Stimulated activated CD4-positive, alpha-beta T cell treated with anti-CD3 and anti-CD28 coated beads, Interleukin-1b, Interleukin-23, amount 100 ng/mL, for 4 hours (primary cell): ENCODE data around the gene SMYD3.

Experiments
- DNase-seq, 2 donors: peaks; one replicate each; pipeline ENCODE4 v3.0.0-alpha.2; 2020; ENCODE audit warnings: low read depth in 2 of 2

Gene SMYD3

DNA sequence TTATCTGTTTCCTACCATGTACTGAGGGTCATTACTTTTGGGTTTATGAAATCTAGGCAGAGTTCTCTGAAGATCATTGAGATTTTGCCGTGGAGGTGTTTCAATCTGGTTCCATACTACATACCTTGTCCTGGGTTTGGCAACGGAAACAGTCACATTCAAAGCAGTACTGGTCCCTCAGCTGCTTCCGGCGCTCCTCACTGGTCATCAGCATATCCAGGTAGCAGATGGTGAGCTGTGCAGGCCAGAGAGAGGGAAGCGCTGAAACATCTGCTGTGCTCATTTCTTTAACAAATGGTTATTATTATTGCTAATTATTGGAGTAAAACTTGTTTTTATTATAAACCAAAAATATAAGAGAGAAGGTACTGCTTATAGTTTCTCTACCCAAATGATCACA lies 591.7 kb downstream of the SMYD3 start:
- no peak for DNase-seq

- DNase-seq, result no peak
Observed at GRCh38 chr1:245908543-245908942, 598.5 kb downstream of the SMYD3 start.

GRCh38 chr1:245906207-245906606 lies 600.9 kb downstream of the SMYD3 start:
- DNase-seq, result no peak

DNA sequence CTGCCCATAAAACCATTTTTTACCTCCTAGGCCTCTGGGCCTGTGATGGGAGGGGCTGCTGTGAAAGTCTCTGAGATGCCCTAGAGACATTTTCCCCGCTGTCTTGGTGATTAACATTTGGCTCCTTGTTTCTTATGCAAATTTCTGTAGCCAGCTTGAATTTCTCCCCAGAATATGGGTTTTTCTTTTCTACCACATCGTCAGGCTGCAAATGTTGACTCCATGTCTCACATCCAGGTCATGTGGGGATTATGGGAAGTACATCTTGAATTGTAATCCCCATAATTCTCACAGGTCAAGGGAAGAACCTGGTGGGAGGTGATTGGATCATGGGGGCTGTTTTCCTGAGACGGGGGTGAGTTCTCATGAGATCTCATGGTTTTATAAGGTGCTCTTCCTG lies 603.2 kb downstream of the SMYD3 start:
- DNase-seq, result no peak

DNA sequence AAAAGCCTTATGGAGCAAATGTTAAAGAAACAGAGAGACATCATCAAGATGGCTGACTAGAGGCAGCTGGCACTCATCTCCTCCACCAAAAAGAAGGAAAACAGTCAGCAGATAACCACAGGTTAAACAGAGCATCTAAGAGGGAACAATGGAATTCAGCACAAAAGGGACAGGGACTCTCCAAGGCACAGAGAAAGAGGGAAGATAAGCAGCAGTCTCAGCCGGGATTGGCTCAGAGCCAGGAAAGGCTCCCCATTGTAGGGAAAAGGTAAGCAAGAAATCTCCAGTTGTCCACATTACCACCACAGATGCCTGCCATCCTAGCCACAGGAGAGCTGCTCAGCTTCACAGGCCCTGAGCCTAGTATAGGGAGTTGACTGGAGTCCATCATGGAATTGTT lies 605.5 kb downstream of the SMYD3 start:
- no peak for DNase-seq

DNA sequence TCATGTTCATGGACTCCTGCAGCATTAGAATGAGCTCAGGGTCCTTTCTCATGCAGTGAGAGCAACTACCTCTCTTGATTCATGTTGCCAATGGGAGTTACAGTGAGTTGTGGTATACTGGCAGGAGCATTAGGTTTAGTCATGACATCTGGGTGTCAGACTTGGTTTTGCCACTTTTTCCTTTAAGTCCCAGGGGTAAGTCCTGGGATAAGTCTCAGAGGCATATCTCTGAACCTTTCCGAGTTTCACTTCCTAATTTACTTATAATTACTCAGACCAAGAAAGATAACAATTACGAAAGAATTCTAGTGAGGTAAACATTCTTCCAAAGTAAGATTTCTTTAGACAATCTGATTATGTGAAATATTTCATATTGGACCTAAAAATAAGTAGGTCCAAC lies 606.0 kb downstream of the SMYD3 start:
- no peak for DNase-seq

DNA sequence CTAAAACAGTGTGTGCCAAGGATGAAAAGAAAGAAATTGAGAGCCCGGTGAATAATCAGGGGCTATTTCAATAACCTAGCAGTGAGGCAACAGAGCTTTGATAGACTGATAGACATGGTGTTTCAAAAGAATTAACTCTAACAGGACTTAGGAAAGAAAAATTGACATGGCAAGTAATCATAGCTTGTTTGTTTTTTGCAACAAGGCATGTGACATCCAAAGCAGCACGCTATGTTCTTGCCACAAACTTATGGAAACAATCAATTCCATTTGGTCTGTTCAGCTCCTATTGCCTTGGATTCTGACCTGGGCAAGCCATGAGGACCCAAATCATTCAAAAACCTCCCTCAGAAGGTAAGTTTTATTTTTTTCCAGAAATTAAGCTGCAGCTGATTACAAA lies 608.5 kb downstream of the SMYD3 start:
- DNase-seq, result no peak

- no peak for DNase-seq
Observed at GRCh38 chr1:245896258-245896657, 610.8 kb downstream of the SMYD3 start.

DNA sequence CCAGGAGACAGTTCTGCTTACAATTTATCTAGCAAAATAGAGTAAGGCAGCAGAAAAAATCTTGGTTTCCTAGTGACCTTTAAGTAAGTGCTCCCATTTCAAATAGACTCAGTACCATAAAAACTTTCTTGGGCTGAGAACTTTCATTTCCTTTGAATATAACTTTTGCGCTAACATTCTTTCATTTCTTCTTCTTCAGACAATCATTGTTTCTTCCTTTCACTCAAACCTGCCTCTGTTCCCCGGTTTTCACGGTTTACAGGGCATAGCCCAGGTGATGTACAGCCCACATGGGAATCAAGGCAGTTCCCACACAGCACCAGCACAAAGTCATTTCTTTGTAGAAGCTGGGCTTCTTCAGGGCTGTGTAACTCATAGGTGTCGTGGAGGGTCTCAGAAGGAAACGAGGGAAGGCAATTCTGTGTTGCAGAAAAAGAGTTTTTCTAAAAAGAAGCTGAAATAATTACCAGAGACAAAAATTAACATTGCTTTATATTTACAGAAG lies 611.6 kb downstream of the SMYD3 start:
- DNase-seq, result no peak

DNA sequence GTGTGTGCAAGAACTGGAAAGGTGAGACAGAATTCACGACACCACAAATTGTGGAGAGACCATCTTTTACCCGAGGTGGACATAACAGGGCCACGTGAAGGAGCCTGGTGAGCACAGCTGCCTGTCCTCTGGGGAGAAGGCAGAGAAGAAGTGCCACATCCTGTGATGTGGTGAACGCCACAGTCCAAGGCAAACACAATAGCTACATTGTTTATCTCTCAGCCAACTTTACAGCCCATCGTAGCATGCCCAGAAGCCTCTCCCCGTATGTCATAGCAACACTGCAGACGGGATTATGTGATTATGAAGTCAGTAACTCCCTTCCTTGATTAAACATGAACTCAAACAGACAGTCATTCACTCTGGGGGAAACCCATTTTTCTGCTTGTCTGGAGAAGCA lies 612.2 kb downstream of the SMYD3 start:
- DNase-seq, result no peak

GRCh38 chr1:245893025-245893424 lies 614.1 kb downstream of the SMYD3 start:
- DNase-seq, result no peak

GRCh38 chr1:245888809-245889208 lies 618.3 kb downstream of the SMYD3 start:
- DNase-seq, result peak in 1 of 2 donors; percentile 1

DNA sequence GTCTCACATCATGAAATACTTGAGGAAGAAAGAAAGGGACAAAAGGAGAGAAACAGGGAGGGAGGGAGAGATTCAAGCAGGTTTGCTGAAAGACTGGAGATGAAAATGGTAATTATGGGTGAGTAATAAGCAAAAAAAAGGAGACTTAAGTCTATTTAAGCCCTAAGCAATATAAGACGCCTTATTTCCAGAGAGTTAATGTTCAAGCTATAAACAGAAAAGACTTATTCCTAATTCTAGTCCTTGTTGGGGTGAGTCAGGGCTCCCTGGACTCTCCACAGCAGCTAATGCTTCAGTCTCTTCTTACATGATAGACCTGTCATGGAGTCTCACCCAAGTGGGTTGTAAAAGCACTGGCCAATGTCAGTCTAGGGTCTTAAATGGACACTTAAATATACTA lies 619.2 kb downstream of the SMYD3 start:
- no peak for DNase-seq

DNA sequence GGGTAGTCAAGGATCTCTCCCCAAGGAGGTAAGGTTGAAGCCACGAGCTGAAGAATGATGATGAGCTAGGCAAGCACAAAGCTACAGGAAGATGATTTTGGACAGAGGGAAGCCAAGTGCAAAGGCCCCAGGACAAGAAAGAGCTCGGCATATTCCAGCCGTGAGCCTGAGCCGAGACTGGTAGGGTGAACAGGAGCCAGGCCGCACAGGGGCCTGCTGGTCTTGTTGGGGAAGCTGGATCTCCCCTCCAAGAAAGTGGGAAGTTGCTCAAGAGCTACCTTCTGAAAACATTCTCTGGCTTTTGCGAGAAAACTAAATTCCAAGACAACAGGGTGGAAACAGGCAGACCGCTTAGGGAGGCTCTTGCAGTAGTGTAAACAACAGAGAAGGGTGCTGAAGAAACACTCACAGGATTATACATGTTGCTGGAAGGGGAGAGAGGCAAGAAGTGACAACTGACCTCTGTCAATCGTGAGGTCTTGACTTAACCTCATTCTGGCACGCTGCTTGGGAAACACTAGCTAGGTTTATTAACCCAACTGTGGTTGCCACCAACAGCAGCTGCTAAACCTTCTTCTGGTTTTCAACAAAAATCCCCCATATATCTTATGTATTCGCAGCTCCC lies 625.2 kb downstream of the SMYD3 start:
- no peak for DNase-seq

DNA sequence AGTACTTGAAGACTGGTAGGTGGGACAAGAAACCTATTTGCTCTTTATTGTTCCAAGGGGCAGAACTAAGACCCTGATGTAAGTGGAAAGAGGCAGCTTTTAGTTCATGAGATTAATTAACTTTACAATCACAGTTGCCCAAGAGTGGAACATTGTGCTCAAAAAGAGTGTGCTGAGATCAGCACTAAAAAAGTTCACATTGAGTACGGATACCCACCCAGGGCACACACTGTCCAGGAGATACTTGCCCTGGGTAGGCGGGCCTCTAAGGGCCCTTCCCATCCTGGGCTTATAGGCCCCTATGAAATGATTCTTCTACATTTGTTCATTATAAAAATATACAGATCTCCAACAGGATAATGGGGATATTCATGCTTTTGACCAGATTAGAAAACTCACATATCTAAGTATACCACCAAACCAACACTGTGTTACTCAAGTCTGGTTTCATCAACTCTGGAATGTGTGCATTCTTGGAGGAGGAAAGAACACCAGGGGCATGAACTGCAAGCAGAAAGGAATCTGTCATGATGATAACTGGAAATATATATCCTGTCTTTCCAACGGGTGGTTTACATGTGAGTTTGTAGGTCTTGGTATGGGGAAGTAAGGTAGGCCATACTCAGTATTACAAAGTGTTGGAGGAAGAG lies 626.2 kb downstream of the SMYD3 start:
- no peak for DNase-seq

DNA sequence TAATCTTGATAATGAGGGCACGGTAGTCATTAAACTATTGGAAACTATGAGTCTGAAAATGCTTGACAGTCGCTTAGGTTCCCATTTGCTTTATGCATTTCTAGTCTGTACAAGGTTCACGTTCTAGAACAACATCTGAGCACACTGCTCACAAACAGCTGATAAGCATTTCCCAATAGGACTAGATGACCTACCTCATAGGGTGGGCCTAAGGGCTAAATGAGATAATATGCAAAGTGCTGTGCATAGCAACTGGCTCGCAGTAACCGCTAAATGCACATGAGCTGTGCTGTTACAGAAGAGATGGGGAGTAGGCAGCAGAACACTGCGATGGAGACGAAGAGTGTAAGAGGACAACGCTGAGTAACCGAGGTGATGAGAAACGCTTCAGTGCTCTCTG lies 628.0 kb downstream of the SMYD3 start:
- DNase-seq, result no peak

GRCh38 chr1:245878585-245878984 lies 628.5 kb downstream of the SMYD3 start:
- DNase-seq, result no peak

- no peak for DNase-seq
Observed at GRCh38 chr1:245877976-245878375, 629.1 kb downstream of the SMYD3 start.

- DNase-seq, result no peak
Observed at GRCh38 chr1:245876586-245876985, 630.5 kb downstream of the SMYD3 start.

- no peak for DNase-seq
Observed at GRCh38 chr1:245875581-245876261, 631.4 kb downstream of the SMYD3 start.

- no peak for DNase-seq
Observed at GRCh38 chr1:245874942-245875580, 632.0 kb downstream of the SMYD3 start.

DNA sequence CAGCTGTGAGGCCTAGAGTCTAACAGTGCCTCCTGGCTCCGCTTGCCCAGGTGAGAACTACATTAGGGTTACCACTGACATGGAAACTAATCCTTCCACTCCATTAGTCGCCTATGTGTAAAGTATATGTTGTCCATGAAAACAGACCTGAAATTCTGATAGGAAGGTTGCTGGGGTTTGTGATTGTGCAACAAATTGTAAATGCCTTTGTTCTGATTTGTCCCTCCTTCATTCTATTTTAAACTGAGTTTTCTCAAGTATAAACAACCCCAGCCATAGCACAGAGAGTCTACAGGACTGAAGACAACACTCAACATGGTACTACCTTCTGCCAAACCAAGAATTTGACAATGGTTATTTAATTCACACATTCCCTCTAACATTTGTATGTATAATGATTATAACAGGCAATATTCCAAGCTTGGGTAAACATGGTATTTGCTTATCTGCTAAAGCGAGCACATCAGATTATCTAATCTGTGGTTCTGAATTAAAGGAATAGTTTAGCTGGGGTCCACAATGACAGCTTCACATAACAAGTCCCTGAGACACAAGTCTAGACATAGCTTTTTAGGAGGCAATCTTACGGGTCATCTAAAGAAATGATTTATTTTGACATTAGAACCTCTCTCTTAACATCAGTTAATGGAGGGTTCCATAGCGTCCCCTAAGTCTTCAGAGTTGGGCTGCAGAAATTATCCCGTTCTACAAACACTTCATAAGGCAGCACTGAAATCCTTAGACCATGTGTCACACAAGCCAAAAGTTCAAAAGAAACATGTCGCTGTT lies 633.0 kb downstream of the SMYD3 start:
- DNase-seq, result no peak
